Measurements from ENCODE around the gene P2RX4.

DNA sequence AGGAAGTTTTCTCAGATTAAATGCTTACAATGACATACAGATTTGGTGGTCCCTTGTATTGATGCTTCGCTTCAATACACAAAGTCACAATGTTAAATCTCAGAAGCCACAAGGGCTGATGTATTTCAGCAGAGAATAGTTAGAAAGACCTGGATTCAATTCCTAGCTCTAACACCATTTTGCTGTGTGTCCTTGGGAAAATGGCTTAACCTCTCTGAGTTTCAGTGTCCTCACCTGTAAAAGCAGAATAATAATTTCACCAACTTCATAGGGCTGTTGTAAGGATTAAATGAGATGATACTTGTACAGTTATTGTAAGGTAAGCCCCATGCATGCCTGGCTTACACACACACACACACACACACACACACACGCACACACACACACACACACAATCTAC, 46.9 kb upstream of the P2RX4 start:
- TF ChIP-seq CTCF (conservative IDR thresholded peaks at IDR 0.05) (no peak), EZH2 (IDR thresholded peaks at IDR 0.05; ENCODE audit: low read depth) (no peak)

All from PC-9 (cell line).